ENCODE results near the gene CACNA1C. TPM values are rescaled to one million over a fixed set of nuclear protein-coding genes. Genes with fewer than 3 reads are reported as not detected.

The CACNA1C gene
- total and polyA plus RNA-seq, 5 donors from 2014 or later: 0.02 to 0.14 (median 0.10) TPM

DNA sequence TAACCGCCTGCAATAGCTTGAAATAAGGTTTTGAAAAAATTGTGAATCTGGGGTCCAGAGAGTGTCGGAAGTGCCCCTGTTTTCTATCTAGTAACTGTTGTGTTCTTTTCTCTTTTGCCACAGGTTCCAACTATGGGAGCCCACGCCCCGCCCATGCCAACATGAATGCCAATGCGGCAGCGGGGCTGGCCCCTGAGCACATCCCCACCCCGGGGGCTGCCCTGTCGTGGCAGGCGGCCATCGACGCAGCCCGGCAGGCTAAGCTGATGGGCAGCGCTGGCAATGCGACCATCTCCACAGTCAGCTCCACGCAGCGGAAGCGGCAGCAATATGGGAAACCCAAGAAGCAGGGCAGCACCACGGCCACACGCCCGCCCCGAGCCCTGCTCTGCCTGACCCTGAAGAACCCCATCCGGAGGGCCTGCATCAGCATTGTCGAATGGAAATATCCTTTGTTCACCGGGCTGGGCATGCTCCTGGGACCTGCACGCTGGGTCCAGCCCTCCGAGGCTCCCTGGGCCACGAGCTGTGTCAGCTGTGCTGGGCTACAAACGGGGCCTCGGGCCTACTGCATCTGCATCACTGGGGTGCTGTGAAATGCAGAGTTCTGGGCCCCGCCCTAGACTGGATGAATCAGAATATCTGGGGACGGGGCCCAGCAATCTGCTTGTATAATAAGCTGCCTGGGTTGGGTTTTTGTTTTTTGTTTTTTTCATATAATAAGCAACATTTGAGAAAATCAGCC is 62.5 kb downstream of the CACNA1C start:
- H3K27me3 ChIP-seq (ENCODE audit: control insufficient read depth, insufficient read depth, low read length): no peaks in the 10 kb centered on the region
- Mint-ChIP-seq H3K4me1 (no peaks in the 10 kb centered on the region), H3K36me3 (no peaks in the 10 kb centered on the region), H3K9me3 (peaks cover 0 to 2% (median 0%) of the 10 kb centered on the region in 7 donors), H3K27me3 (no peaks in the 10 kb centered on the region), H3K27ac (no peak overlapping the region), H3K4me3 (peak overlapping the region in 1 of 4 donors; percentile 10)
- H3K9me3 ChIP-seq (ENCODE audit: control insufficient read depth in 2 of 2, low read length in 2 of 2): no peaks in the 10 kb centered on the region
- ATAC-seq (ENCODE audit: low read depth in 2 of 2) (no peak), DNase-seq (no peak)
- H3K4me3 ChIP-seq (ENCODE audit: low read depth, low read length): no peak overlapping the region
- H3K36me3 ChIP-seq (ENCODE audit: control insufficient read depth, insufficient read depth, low read length): no peaks in the 10 kb centered on the region
- no peak overlapping the region for H3K27ac ChIP-seq (ENCODE audit: insufficient read depth, low read length, poor library complexity, severe bottlenecking)
- no peaks in the 10 kb centered on the region for H3K4me1 ChIP-seq (ENCODE audit: control insufficient read depth, insufficient read depth, low read length, poor library complexity, severe bottlenecking)

DNA sequence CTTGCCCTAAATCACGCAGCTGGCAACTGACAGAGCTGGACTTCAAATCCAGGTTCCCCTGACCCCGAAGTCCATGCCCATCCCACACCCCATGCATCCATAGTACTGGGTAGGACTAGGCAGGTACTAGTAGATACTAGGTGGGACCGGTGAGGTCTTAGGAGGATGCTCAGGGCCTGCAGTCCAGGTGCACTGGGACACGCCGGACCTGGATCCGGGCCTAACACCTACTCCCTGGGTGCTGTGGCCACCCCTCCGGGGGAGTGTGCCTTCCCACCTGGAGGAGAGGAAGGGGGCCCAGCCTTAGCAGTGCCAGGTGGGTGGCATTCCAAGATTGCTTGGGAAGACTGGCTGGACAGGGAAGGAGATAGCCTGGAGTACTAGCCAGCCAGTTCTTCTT is 64.8 kb downstream of the CACNA1C start:
- Histone ChIP-seq H3K4me1 (ENCODE audit: control insufficient read depth, insufficient read depth, low read length, poor library complexity, severe bottlenecking) (no peaks in the 10 kb centered on the region), H3K27me3 (ENCODE audit: control insufficient read depth, insufficient read depth, low read length) (no peaks in the 10 kb centered on the region), H3K4me3 (ENCODE audit: low read depth, low read length) (no peak overlapping the region), H3K9me3 (ENCODE audit: control insufficient read depth in 2 of 2, low read length in 2 of 2) (no peaks in the 10 kb centered on the region), H3K36me3 (ENCODE audit: control insufficient read depth, insufficient read depth, low read length) (no peaks in the 10 kb centered on the region), H3K27ac (ENCODE audit: insufficient read depth, low read length, poor library complexity, severe bottlenecking) (no peak overlapping the region)
- ATAC-seq (ENCODE audit: low read depth in 2 of 2) (no peak), DNase-seq (no peak)
- Mint-ChIP-seq H3K27ac (no peak overlapping the region), H3K27me3 (no peaks in the 10 kb centered on the region), H3K36me3 (no peaks in the 10 kb centered on the region), H3K4me3 (no peak overlapping the region), H3K4me1 (no peaks in the 10 kb centered on the region), H3K9me3 (peaks cover 0 to 2% (median 0%) of the 10 kb centered on the region in 7 donors)

DNA sequence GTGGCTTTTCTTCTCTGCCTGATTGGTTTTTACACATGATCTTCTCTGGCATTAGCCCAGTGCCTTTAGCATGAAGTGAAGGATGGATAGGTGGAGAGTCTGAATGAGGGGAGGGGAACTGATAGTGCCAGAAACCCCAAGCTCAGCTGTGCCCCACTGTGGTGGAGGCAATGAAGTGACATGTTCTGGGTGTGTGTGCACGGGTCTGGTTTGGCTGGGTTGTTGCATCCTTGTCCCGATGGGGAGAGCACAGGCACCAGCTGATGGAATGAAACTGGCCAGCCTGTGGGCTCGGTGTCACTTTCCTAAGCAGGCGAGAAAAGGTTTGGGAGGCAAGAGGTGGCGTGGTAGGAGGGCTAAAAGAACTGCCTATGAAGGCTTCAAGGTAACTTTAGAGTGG is 65.3 kb downstream of the CACNA1C start:
- no peaks in the 10 kb centered on the region for H3K27me3 Mint-ChIP-seq
- Histone ChIP-seq H3K4me3 (ENCODE audit: low read depth, low read length) (no peak overlapping the region), H3K27ac (ENCODE audit: insufficient read depth, low read length, poor library complexity, severe bottlenecking) (no peak overlapping the region), H3K36me3 (ENCODE audit: control insufficient read depth, insufficient read depth, low read length) (no peaks in the 10 kb centered on the region), H3K9me3 (ENCODE audit: control insufficient read depth in 2 of 2, low read length in 2 of 2) (no peaks in the 10 kb centered on the region), H3K4me1 (ENCODE audit: control insufficient read depth, insufficient read depth, low read length, poor library complexity, severe bottlenecking) (no peaks in the 10 kb centered on the region), H3K27me3 (ENCODE audit: control insufficient read depth, insufficient read depth, low read length) (no peaks in the 10 kb centered on the region)
- no peaks in the 10 kb centered on the region for H3K4me1 Mint-ChIP-seq
- no peak overlapping the region for H3K27ac Mint-ChIP-seq
- no peak overlapping the region for H3K4me3 Mint-ChIP-seq
- no peak for DNase-seq
- no peaks in the 10 kb centered on the region for H3K9me3 Mint-ChIP-seq
- ATAC-seq (ENCODE audit: low read depth in 2 of 2): no peak
- no peaks in the 10 kb centered on the region for H3K36me3 Mint-ChIP-seq

DNA sequence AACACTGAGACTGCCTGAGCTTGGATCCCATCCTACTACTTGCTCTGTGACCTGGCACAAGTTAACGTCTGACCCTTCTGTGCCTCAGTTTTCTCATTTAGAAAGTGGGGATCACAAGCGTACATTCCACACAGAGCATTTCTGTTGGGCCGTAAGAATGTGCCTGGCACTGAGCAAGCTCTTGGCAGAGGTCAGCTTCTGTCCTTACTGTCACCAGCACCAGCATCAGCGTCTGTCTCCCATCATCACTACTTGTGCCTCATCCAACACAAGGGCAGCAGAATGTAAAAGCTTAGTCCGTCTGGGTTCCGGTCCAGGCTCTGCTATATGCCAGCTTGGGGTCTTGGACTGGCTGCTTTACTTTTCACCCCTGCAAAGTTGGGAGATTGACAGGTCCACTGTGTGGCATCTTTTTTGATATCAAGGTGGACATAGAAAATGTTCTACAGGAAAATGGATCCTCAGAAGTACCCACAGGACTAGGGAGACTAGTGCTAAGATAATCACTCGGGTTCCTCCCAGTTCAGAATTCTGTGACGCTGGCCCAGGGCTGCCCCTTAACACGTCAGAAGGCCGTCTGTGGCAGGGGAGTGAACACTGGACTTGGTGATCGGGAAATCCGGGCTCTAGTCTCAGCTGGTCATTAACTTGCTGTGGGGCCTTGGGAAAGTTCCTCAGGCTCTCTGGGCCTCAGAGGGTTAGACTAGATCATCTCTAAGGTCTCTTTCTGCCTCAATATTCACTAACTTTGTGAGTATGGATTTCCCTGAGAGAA is 65.9 kb downstream of the CACNA1C start:
- DNase-seq (no peak), ATAC-seq (ENCODE audit: low read depth in 2 of 2) (no peak)
- no peaks in the 10 kb centered on the region for H3K4me1 ChIP-seq (ENCODE audit: control insufficient read depth, insufficient read depth, low read length, poor library complexity, severe bottlenecking)
- H3K9me3 ChIP-seq (ENCODE audit: control insufficient read depth in 2 of 2, low read length in 2 of 2): no peaks in the 10 kb centered on the region
- H3K4me3 ChIP-seq (ENCODE audit: low read depth, low read length): no peak overlapping the region
- H3K4me1 Mint-ChIP-seq: no peaks in the 10 kb centered on the region
- H3K4me3 Mint-ChIP-seq: no peak overlapping the region
- H3K27ac ChIP-seq (ENCODE audit: insufficient read depth, low read length, poor library complexity, severe bottlenecking): no peak overlapping the region
- no peak overlapping the region for H3K27ac Mint-ChIP-seq
- H3K36me3 Mint-ChIP-seq: no peaks in the 10 kb centered on the region
- H3K27me3 Mint-ChIP-seq: no peaks in the 10 kb centered on the region
- no peaks in the 10 kb centered on the region for H3K36me3 ChIP-seq (ENCODE audit: control insufficient read depth, insufficient read depth, low read length)
- H3K27me3 ChIP-seq (ENCODE audit: control insufficient read depth, insufficient read depth, low read length): no peaks in the 10 kb centered on the region
- no peaks in the 10 kb centered on the region for H3K9me3 Mint-ChIP-seq

DNA sequence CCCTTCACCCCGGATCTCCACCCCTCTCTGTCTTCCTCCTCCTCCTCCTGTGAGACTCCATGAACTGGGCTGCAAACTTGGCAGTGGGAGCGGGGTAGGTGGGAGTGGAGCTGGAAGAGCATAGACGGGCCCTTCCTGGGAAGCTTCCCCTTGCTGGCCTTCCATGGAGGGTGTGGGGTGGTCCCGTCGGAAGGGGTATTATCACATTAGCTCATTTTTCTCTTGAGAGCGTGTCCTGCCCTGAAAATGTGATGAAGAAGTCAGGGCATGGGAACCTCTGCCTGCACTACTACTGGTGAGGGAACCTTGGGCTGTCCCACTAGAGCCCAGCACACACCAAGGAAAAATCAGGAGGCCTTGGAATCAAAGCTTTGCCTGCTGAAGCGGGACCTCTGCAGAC is 66.5 kb downstream of the CACNA1C start:
- DNase-seq (no peak), ATAC-seq (ENCODE audit: low read depth in 2 of 2) (no peak)
- Mint-ChIP-seq H3K27me3 (no peaks in the 10 kb centered on the region), H3K9me3 (peaks cover 0 to under 1% (median 0%) of the 10 kb centered on the region in 7 donors), H3K4me1 (no peaks in the 10 kb centered on the region), H3K4me3 (no peak overlapping the region), H3K36me3 (no peaks in the 10 kb centered on the region), H3K27ac (no peak overlapping the region)
- Histone ChIP-seq H3K36me3 (ENCODE audit: control insufficient read depth, insufficient read depth, low read length) (no peaks in the 10 kb centered on the region), H3K4me1 (ENCODE audit: control insufficient read depth, insufficient read depth, low read length, poor library complexity, severe bottlenecking) (no peaks in the 10 kb centered on the region), H3K27me3 (ENCODE audit: control insufficient read depth, insufficient read depth, low read length) (no peaks in the 10 kb centered on the region), H3K9me3 (ENCODE audit: control insufficient read depth in 2 of 2, low read length in 2 of 2) (no peaks in the 10 kb centered on the region), H3K4me3 (ENCODE audit: low read depth, low read length) (no peak overlapping the region), H3K27ac (ENCODE audit: insufficient read depth, low read length, poor library complexity, severe bottlenecking) (no peak overlapping the region)

DNA sequence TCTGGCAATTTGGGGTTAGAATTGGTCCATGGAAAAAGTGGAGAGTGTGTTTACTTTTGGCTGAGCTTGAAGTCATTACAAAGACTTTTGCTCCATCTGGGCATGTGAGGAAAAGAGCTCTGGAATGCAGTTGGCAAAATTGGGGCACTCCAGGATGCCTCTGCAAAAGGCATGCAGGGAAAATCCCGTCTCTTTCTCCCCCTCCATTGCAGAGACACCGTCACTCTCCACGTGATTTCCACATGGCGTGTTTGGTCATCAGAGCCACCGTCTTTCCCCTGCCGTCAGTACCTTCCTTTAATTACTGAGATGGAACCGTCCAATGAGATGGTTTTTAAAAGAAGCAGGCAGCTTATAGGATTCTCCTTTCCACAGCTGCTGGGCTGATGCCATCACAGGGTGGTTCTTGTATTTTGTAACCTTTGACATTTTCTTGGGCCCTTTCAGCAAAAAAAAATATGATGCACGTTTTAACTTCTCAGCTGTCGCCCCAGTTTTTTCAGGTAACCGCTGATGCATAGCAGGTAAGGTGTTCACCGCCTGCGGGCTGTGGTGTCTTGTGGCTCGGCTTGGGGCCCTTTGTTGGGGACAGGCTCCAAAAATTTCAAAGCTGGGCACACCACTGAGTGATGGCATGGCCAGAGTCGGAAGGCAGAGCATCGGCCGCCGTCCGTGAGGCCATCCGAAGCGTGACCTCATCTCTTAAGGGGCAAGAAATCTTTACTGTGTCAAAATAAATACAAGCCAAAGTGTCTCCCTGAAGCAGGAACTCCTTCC is 68.4 kb downstream of the CACNA1C start:
- no peak overlapping the region for H3K27ac Mint-ChIP-seq
- no peaks in the 10 kb centered on the region for H3K36me3 ChIP-seq (ENCODE audit: control insufficient read depth, insufficient read depth, low read length)
- peaks cover 0 to 2% (median 0%) of the 10 kb centered on the region in 7 donors for H3K9me3 Mint-ChIP-seq
- ATAC-seq (ENCODE audit: low read depth in 2 of 2) (no peak), DNase-seq (no peak)
- H3K27me3 Mint-ChIP-seq: no peaks in the 10 kb centered on the region
- no peaks in the 10 kb centered on the region for H3K9me3 ChIP-seq (ENCODE audit: control insufficient read depth in 2 of 2, low read length in 2 of 2)
- no peaks in the 10 kb centered on the region for H3K4me1 Mint-ChIP-seq
- H3K36me3 Mint-ChIP-seq: no peaks in the 10 kb centered on the region
- no peaks in the 10 kb centered on the region for H3K4me1 ChIP-seq (ENCODE audit: control insufficient read depth, insufficient read depth, low read length, poor library complexity, severe bottlenecking)
- H3K27me3 ChIP-seq (ENCODE audit: control insufficient read depth, insufficient read depth, low read length): no peaks in the 10 kb centered on the region
- H3K4me3 ChIP-seq (ENCODE audit: low read depth, low read length): no peak overlapping the region
- no peak overlapping the region for H3K27ac ChIP-seq (ENCODE audit: insufficient read depth, low read length, poor library complexity, severe bottlenecking)
- H3K4me3 Mint-ChIP-seq: no peak overlapping the region

DNA sequence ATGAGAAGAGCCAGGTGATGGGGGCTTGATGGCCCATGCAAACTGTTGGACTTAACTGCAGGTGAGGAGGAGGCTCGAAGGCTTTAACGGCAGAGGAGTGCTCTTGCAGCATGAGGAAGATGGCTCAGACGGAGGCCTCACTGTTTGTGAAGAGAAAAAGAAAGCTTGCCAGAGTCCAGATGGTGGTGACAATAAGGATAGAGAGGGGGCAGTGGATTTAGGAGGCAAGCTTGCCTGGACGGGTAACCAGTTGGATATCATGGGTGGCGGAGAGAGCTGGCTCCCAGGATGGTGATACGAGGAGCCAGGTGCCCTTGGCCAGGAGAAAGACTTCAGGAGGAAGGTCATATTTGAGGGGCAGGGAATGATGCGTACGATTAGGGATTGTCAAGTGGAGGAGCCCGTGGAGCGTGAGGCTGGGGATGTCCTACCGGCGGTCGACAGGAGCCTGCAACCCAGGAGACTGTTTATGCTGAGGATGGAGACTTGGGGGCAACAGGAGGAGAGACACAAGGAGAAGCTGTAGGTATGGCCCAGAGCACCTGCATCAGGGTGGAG is 71.8 kb downstream of the CACNA1C start:
- no peaks in the 10 kb centered on the region for H3K36me3 Mint-ChIP-seq

More for the DNA sequence above, 71.8 kb downstream of the CACNA1C start:
- no peak overlapping the region for H3K4me3 ChIP-seq (ENCODE audit: low read depth, low read length)
- ATAC-seq (ENCODE audit: low read depth in 2 of 2): no peak
- no peak overlapping the region for H3K27ac ChIP-seq (ENCODE audit: insufficient read depth, low read length, poor library complexity, severe bottlenecking)
- peaks cover 5% of the 10 kb centered on the region for H3K27me3 Mint-ChIP-seq
- no peaks in the 10 kb centered on the region for H3K4me1 Mint-ChIP-seq
- no peaks in the 10 kb centered on the region for H3K27me3 ChIP-seq (ENCODE audit: control insufficient read depth, insufficient read depth, low read length)
- no peaks in the 10 kb centered on the region for H3K9me3 ChIP-seq (ENCODE audit: control insufficient read depth in 2 of 2, low read length in 2 of 2)
- no peak overlapping the region for H3K4me3 Mint-ChIP-seq
- H3K36me3 ChIP-seq (ENCODE audit: control insufficient read depth, insufficient read depth, low read length): no peaks in the 10 kb centered on the region
- peaks cover 0 to 2% (median 0%) of the 10 kb centered on the region in 7 donors for H3K9me3 Mint-ChIP-seq
- H3K27ac Mint-ChIP-seq: no peak overlapping the region
- H3K4me1 ChIP-seq (ENCODE audit: control insufficient read depth, insufficient read depth, low read length, poor library complexity, severe bottlenecking): no peaks in the 10 kb centered on the region
- no peak for DNase-seq
